GM23338 (cell line): Measurements from ENCODE around the gene SLX4IP. TPM values are rescaled to one million over a fixed set of nuclear protein-coding genes. Genes with fewer than 3 reads are reported as not detected.

Experiments
- ATAC-seq: fragments of 200-7000 bp; cut with Tn5 transposase; 3 replicates; pipeline ENCODE4 v1.9.1; 2020
- DNase-seq: peaks from one replicate; pipeline ENCODE4 v3.0.0-alpha.2; 2015; ENCODE audit warnings: low spot score
- H2AFZ ChIP-seq: fragments of 200-600 bp; sonication (generic); 2 replicates; pipeline ENCODE4 v1.8.0; 2016; ENCODE audit warnings: antibody characterized with exemption, mild to moderate bottlenecking, moderate library complexity
- H3F3A ChIP-seq: fragments of 200-600 bp; sonication (generic); replicated peaks from 2 replicates; pipeline ENCODE4 v1.8.0; 2017; ENCODE audit warnings: antibody characterized with exemption, mixed run types, low read depth
- H3K27ac ChIP-seq: fragments of 200-600 bp; sonication (generic); 2 replicates; pipeline ENCODE4 v1.6.1; 2016; ENCODE audit warnings: low read depth
- H3K27me3 ChIP-seq: fragments of 200-600 bp; sonication (generic); 2 replicates; pipeline ENCODE4 v1.8.0; 2016; ENCODE audit warnings: mild to moderate bottlenecking, mixed run types, moderate library complexity; ENCODE audit not compliant: insufficient read depth
- H3K36me3 ChIP-seq: fragments of 200-600 bp; sonication (generic); 2 replicates; pipeline ENCODE4 v1.8.0; 2016; ENCODE audit warnings: mild to moderate bottlenecking; ENCODE audit not compliant: insufficient read depth
- H3K4me1 ChIP-seq: fragments of 200-600 bp; sonication (generic); 2 replicates; pipeline ENCODE4 v1.8.0; 2016; ENCODE audit warnings: mild to moderate bottlenecking, moderate library complexity; ENCODE audit not compliant: insufficient read depth
- H3K4me2 ChIP-seq: fragments of 200-600 bp; sonication (generic); 2 replicates; pipeline ENCODE4 v1.7.1; 2017; ENCODE audit warnings: mixed run types
- H3K4me3 ChIP-seq: fragments of 200-600 bp; sonication (generic); 2 replicates; pipeline ENCODE4 v1.6.1; 2016; ENCODE audit warnings: mixed run types
- H3K79me2 ChIP-seq: fragments of 200-600 bp; sonication (generic); replicated peaks from 2 replicates; pipeline ENCODE4 v1.8.0; 2017; ENCODE audit warnings: mild to moderate bottlenecking; ENCODE audit not compliant: insufficient read depth
- H3K9me2 ChIP-seq: fragments of 200-600 bp; sonication (generic); 2 replicates; pipeline ENCODE4 v1.8.0; 2017; ENCODE audit not compliant: insufficient read depth
- H4K20me1 ChIP-seq: fragments of 200-600 bp; sonication (generic); replicated peaks from 2 replicates; pipeline ENCODE4 v1.8.0; 2017; ENCODE audit warnings: mild to moderate bottlenecking; ENCODE audit not compliant: insufficient read depth
- H3K27ac Mint-ChIP-seq: 2 replicates; pipeline ENCODE4 v1.8.0; 2020; ENCODE audit warnings: inconsistent platforms, mild to moderate bottlenecking, moderate library complexity, mixed read lengths
- H3K27me3 Mint-ChIP-seq: 3 replicates; pipeline ENCODE4 v1.8.0; 2022; ENCODE audit warnings: low read depth, mild to moderate bottlenecking, moderate library complexity, mixed read lengths, inconsistent platforms; ENCODE audit not compliant: insufficient read depth, poor library complexity
- H3K36me3 Mint-ChIP-seq: 3 replicates; pipeline ENCODE4 v1.8.0; 2021; ENCODE audit warnings: low read depth, mild to moderate bottlenecking, inconsistent platforms, moderate library complexity, mixed read lengths
- H3K4me1 Mint-ChIP-seq: 3 replicates; pipeline ENCODE4 v1.8.0; 2020; ENCODE audit warnings: mild to moderate bottlenecking, inconsistent platforms, mixed read lengths
- H3K4me3 Mint-ChIP-seq: 3 replicates; pipeline ENCODE4 v1.8.0; 2021; ENCODE audit warnings: moderate library complexity, mild to moderate bottlenecking, inconsistent platforms, mixed read lengths
- H3K9me3 Mint-ChIP-seq: 3 replicates; pipeline ENCODE4 v1.8.0; 2020; ENCODE audit warnings: moderate library complexity, mild to moderate bottlenecking, inconsistent platforms, mixed read lengths
- CREB1 ChIP-seq: fragments of 250-450 bp; sonication (Bioruptor Pico); IDR thresholded peaks from 2 replicates; pipeline ENCODE4 v1.5.0; 2020; ENCODE audit warnings: low read depth, mild to moderate bottlenecking, moderate library complexity
- EZH2 ChIP-seq: fragments of 200-600 bp; sonication (generic); IDR thresholded peaks from one replicate; pipeline ENCODE4 v1.8.0; 2017; ENCODE audit warnings: antibody characterized with exemption, mild to moderate bottlenecking, low read depth; ENCODE audit not compliant: unreplicated experiment
- EZH2phosphoT487 ChIP-seq: fragments of 200-600 bp; sonication (generic); IDR thresholded peaks from one replicate; pipeline ENCODE4 v1.8.1; 2018; ENCODE audit warnings: antibody characterized with exemption; ENCODE audit not compliant: unreplicated experiment
- JUNB ChIP-seq: IDR thresholded peaks from one replicate; pipeline ENCODE4 v1.6.1; 2016; ENCODE audit warnings: antibody characterized with exemption; ENCODE audit not compliant: unreplicated experiment
- NANOG ChIP-seq: IDR thresholded peaks from 2 replicates; pipeline ENCODE4 v1.6.1; 2016; ENCODE audit warnings: antibody characterized with exemption, borderline replicate concordance
- POLR2AphosphoS5 ChIP-seq: IDR thresholded peaks from 2 replicates; pipeline ENCODE4 v1.6.1; 2016; ENCODE audit warnings: antibody characterized with exemption, low read depth
- STAT1 ChIP-seq: IDR thresholded peaks from one replicate; pipeline ENCODE4 v1.6.1; 2016; ENCODE audit warnings: antibody characterized with exemption; ENCODE audit not compliant: unreplicated experiment
- ZNF114 ChIP-seq: fragments of 250-450 bp; sonication (Bioruptor Pico); IDR thresholded peaks from 2 replicates; pipeline ENCODE4 v1.5.0; 2020; ENCODE audit warnings: mild to moderate bottlenecking, moderate library complexity
- ZNF331 ChIP-seq: fragments of 250-450 bp; sonication (Bioruptor Pico); IDR thresholded peaks from 2 replicates; pipeline ENCODE4 v1.5.0; 2020; ENCODE audit warnings: low read depth, mild to moderate bottlenecking, moderate library complexity
- polyA plus RNA-seq: library from polyadenylated mRNA; unstranded; fragments of >200 nt; fragmentation: Nextera tagmentation; extraction: Ambion mirVana; gene quantifications from 2 replicates; pipeline ENCODE4 v1.2.1, GENCODE V29; 2016
- total RNA-seq: library from RNA; depleted of rRNA; stranded (reverse); fragments of >200 nt; shearing (Covaris generic); gene quantifications from 2 replicates; pipeline ENCODE4 v1.2.3, GENCODE V29; 2014
- TF ChIP-seq, protein P1 (sequence below): fragments of 250-450 bp; sonication (Bioruptor Pico); IDR thresholded peaks from 2 replicates; pipeline ENCODE4 v1.5.0; 2020; ENCODE audit warnings: mild to moderate bottlenecking, moderate library complexity
- TF ChIP-seq, protein P2 (sequence below): IDR thresholded peaks from one replicate; pipeline ENCODE4 v1.6.1; 2018; ENCODE audit warnings: antibody characterized with exemption; ENCODE audit not compliant: unreplicated experiment
- TF ChIP-seq, protein P3 (sequence below), 2 experiments: fragments of 200-600 bp in 1 of 2; sonication (generic) in 1 of 2; conservative IDR thresholded peaks; 2 replicates each; pipeline versions ENCODE4 v1.5.1 to v1.6.1; 2016 to 2017; ENCODE audit warnings: antibody characterized with exemption in 2 of 2, low read depth in 2 of 2, mild to moderate bottlenecking in 2 of 2, moderate library complexity in 1 of 2
- TF ChIP-seq, protein P4 (sequence below): IDR thresholded peaks from 2 replicates; pipeline ENCODE4 v1.6.1; 2016; ENCODE audit warnings: antibody characterized with exemption

The SLX4IP gene
- total and polyA plus RNA-seq, 2 experiments from 2014 or later = 9.1 to 9.8 TPM

DNA sequence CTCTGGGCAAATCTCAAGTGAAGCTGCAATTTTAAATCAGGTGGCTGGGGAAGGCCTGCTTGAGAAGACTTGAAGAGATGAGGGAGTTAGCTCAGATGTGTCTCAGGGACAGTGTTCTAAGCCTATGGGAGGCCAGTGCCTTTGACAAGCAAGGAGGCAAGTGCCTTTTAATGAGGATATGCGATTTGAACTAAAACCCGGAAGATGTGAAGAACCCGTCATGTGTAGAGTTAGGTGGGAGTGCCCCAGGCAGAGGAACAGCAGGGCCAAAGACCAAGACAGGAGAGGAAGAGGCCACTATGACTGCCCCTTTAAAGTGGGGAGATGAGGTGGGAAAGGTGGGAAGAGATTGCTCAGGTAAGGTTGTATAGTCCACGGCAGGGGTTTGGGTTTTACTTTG is 71.9 kb downstream of the SLX4IP start:
- Histone ChIP-seq H2AFZ (no peak overlapping the region), H3K4me2 (no peak overlapping the region), H3K27me3 (no peaks in the 10 kb centered on the region), H3F3A (no peaks in the 10 kb centered on the region), H3K9me2 (peaks cover 5% of the 10 kb centered on the region; the same call in 1 of the 2 replicates), H4K20me1 (no peaks in the 10 kb centered on the region), H3K4me1 (peaks cover 14% of the 10 kb centered on the region), H3K4me3 (no peak overlapping the region), H3K27ac (no peak overlapping the region), H3K36me3 (no peaks in the 10 kb centered on the region), H3K79me2 (peaks cover 30% of the 10 kb centered on the region)
- H3K27ac Mint-ChIP-seq = no peak overlapping the region
- no peaks in the 10 kb centered on the region for H3K36me3 Mint-ChIP-seq
- no peaks in the 10 kb centered on the region for H3K27me3 Mint-ChIP-seq
- H3K9me3 Mint-ChIP-seq = no peaks in the 10 kb centered on the region
- peaks cover 47% of the 10 kb centered on the region for H3K4me1 Mint-ChIP-seq
- DNase-seq (no peak), ATAC-seq (no peak)
- no peak overlapping the region for H3K4me3 Mint-ChIP-seq
- no peak for TF ChIP-seq NANOG
- TF ChIP-seq STAT1 = no peak
- TF ChIP-seq, protein P1, sequence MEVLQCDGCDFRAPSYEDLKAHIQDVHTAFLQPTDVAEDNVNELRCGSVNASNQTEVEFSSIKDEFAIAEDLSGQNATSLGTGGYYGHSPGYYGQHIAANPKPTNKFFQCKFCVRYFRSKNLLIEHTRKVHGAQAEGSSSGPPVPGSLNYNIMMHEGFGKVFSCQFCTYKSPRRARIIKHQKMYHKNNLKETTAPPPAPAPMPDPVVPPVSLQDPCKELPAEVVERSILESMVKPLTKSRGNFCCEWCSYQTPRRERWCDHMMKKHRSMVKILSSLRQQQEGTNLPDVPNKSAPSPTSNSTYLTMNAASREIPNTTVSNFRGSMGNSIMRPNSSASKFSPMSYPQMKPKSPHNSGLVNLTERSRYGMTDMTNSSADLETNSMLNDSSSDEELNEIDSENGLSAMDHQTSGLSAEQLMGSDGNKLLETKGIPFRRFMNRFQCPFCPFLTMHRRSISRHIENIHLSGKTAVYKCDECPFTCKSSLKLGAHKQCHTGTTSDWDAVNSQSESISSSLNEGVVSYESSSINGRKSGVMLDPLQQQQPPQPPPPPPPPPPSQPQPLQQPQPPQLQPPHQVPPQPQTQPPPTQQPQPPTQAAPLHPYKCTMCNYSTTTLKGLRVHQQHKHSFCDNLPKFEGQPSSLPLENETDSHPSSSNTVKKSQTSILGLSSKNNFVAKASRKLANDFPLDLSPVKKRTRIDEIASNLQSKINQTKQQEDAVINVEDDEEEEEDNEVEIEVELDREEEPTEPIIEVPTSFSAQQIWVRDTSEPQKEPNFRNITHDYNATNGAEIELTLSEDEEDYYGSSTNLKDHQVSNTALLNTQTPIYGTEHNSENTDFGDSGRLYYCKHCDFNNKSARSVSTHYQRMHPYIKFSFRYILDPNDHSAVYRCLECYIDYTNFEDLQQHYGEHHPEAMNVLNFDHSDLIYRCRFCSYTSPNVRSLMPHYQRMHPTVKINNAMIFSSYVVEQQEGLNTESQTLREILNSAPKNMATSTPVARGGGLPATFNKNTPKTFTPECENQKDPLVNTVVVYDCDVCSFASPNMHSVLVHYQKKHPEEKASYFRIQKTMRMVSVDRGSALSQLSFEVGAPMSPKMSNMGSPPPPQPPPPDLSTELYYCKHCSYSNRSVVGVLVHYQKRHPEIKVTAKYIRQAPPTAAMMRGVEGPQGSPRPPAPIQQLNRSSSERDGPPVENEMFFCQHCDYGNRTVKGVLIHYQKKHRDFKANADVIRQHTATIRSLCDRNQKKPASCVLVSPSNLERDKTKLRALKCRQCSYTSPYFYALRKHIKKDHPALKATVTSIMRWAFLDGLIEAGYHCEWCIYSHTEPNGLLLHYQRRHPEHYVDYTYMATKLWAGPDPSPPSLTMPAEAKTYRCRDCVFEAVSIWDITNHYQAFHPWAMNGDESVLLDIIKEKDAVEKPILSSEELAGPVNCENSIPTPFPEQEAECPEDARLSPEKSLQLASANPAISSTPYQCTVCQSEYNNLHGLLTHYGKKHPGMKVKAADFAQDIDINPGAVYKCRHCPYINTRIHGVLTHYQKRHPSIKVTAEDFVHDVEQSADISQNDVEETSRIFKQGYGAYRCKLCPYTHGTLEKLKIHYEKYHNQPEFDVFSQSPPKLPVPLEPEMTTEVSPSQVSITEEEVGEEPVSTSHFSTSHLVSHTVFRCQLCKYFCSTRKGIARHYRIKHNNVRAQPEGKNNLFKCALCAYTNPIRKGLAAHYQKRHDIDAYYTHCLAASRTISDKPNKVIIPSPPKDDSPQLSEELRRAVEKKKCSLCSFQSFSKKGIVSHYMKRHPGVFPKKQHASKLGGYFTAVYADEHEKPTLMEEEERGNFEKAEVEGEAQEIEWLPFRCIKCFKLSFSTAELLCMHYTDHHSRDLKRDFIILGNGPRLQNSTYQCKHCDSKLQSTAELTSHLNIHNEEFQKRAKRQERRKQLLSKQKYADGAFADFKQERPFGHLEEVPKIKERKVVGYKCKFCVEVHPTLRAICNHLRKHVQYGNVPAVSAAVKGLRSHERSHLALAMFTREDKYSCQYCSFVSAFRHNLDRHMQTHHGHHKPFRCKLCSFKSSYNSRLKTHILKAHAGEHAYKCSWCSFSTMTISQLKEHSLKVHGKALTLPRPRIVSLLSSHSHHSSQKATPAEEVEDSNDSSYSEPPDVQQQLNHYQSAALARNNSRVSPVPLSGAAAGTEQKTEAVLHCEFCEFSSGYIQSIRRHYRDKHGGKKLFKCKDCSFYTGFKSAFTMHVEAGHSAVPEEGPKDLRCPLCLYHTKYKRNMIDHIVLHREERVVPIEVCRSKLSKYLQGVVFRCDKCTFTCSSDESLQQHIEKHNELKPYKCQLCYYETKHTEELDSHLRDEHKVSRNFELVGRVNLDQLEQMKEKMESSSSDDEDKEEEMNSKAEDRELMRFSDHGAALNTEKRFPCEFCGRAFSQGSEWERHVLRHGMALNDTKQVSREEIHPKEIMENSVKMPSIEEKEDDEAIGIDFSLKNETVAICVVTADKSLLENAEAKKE (CRISPR knock-in tag) = no peak
- TF ChIP-seq, protein P2, sequence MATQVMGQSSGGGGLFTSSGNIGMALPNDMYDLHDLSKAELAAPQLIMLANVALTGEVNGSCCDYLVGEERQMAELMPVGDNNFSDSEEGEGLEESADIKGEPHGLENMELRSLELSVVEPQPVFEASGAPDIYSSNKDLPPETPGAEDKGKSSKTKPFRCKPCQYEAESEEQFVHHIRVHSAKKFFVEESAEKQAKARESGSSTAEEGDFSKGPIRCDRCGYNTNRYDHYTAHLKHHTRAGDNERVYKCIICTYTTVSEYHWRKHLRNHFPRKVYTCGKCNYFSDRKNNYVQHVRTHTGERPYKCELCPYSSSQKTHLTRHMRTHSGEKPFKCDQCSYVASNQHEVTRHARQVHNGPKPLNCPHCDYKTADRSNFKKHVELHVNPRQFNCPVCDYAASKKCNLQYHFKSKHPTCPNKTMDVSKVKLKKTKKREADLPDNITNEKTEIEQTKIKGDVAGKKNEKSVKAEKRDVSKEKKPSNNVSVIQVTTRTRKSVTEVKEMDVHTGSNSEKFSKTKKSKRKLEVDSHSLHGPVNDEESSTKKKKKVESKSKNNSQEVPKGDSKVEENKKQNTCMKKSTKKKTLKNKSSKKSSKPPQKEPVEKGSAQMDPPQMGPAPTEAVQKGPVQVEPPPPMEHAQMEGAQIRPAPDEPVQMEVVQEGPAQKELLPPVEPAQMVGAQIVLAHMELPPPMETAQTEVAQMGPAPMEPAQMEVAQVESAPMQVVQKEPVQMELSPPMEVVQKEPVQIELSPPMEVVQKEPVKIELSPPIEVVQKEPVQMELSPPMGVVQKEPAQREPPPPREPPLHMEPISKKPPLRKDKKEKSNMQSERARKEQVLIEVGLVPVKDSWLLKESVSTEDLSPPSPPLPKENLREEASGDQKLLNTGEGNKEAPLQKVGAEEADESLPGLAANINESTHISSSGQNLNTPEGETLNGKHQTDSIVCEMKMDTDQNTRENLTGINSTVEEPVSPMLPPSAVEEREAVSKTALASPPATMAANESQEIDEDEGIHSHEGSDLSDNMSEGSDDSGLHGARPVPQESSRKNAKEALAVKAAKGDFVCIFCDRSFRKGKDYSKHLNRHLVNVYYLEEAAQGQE = no peak
- TF ChIP-seq, protein P3, sequence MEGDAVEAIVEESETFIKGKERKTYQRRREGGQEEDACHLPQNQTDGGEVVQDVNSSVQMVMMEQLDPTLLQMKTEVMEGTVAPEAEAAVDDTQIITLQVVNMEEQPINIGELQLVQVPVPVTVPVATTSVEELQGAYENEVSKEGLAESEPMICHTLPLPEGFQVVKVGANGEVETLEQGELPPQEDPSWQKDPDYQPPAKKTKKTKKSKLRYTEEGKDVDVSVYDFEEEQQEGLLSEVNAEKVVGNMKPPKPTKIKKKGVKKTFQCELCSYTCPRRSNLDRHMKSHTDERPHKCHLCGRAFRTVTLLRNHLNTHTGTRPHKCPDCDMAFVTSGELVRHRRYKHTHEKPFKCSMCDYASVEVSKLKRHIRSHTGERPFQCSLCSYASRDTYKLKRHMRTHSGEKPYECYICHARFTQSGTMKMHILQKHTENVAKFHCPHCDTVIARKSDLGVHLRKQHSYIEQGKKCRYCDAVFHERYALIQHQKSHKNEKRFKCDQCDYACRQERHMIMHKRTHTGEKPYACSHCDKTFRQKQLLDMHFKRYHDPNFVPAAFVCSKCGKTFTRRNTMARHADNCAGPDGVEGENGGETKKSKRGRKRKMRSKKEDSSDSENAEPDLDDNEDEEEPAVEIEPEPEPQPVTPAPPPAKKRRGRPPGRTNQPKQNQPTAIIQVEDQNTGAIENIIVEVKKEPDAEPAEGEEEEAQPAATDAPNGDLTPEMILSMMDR (conservative IDR thresholded peaks at IDR 0.05; ENCODE audit: low read depth in 2 of 2) = no peak
- TF ChIP-seq JUNB = no peak
- TF ChIP-seq EZH2phosphoT487 = no peak
- TF ChIP-seq, protein P4, sequence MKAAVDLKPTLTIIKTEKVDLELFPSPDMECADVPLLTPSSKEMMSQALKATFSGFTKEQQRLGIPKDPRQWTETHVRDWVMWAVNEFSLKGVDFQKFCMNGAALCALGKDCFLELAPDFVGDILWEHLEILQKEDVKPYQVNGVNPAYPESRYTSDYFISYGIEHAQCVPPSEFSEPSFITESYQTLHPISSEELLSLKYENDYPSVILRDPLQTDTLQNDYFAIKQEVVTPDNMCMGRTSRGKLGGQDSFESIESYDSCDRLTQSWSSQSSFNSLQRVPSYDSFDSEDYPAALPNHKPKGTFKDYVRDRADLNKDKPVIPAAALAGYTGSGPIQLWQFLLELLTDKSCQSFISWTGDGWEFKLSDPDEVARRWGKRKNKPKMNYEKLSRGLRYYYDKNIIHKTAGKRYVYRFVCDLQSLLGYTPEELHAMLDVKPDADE = no peak
- no peak for TF ChIP-seq CREB1 (CRISPR knock-in tag)
- TF ChIP-seq EZH2 = no peak
- no peak for TF ChIP-seq ZNF114 (CRISPR knock-in tag)
- no peak for TF ChIP-seq POLR2AphosphoS5
- no peak for TF ChIP-seq ZNF331
